HUES48 (cell line): ENCODE data around the gene ATP13A5.

Experiments
- H3K27ac ChIP-seq: one replicate; pipeline ENCODE4 v1.7.0; 2013; ENCODE audit warnings: low read depth, low read length, inconsistent platforms
- H3K27me3 ChIP-seq: 2 replicates; pipeline ENCODE4 v1.6.1; 2013; ENCODE audit warnings: mild to moderate bottlenecking, low read length; ENCODE audit not compliant: control insufficient read depth, insufficient read depth
- H3K36me3 ChIP-seq: 2 replicates; pipeline ENCODE4 v1.6.1; 2013; ENCODE audit warnings: low read length; ENCODE audit not compliant: control insufficient read depth, insufficient read depth
- H3K4me1 ChIP-seq: 2 replicates; pipeline ENCODE4 v1.6.1; 2013; ENCODE audit warnings: mild to moderate bottlenecking, low read length; ENCODE audit not compliant: control insufficient read depth, insufficient read depth
- H3K4me3 ChIP-seq: 2 replicates; pipeline ENCODE4 v1.5.1; 2013; ENCODE audit warnings: mild to moderate bottlenecking, low read depth, low read length
- H3K9ac ChIP-seq: 2 replicates; pipeline ENCODE4 v1.6.1; 2013; ENCODE audit warnings: mild to moderate bottlenecking, low read depth, low read length, moderate library complexity
- H3K9me3 ChIP-seq: 2 replicates; pipeline ENCODE4 v1.6.1; 2013; ENCODE audit warnings: low read length; ENCODE audit not compliant: control insufficient read depth, insufficient read depth

The ATP13A5 gene

GRCh38 chr3:193389335-193389734 lies 10.8 kb upstream of the ATP13A5 start:
- no peak overlapping the region for H3K4me3 ChIP-seq
- no peak overlapping the region for H3K9ac ChIP-seq
- peaks cover 33% of the 10 kb centered on the region for H3K4me1 ChIP-seq
- H3K36me3 ChIP-seq: no peaks in the 10 kb centered on the region
- H3K27ac ChIP-seq: peak overlapping the region; percentile 73
- no peaks in the 10 kb centered on the region; the same call in 1 of the 2 replicates for H3K27me3 ChIP-seq
- no peaks in the 10 kb centered on the region for H3K9me3 ChIP-seq

GRCh38 chr3:193388361-193388760 lies 9.8 kb upstream of the ATP13A5 start:
- no peak overlapping the region for H3K9ac ChIP-seq
- H3K4me1 ChIP-seq: peaks cover 33% of the 10 kb centered on the region
- no peaks in the 10 kb centered on the region for H3K9me3 ChIP-seq
- no peak overlapping the region for H3K27ac ChIP-seq
- no peak overlapping the region for H3K4me3 ChIP-seq
- no peaks in the 10 kb centered on the region for H3K36me3 ChIP-seq
- no peaks in the 10 kb centered on the region; the same call in 1 of the 2 replicates for H3K27me3 ChIP-seq

GRCh38 chr3:193387596-193387995 lies 9.0 kb upstream of the ATP13A5 start:
- H3K9ac ChIP-seq: no peak overlapping the region
- no peaks in the 10 kb centered on the region; the same call in 1 of the 2 replicates for H3K27me3 ChIP-seq
- no peaks in the 10 kb centered on the region for H3K9me3 ChIP-seq
- peaks cover 33% of the 10 kb centered on the region for H3K4me1 ChIP-seq
- H3K4me3 ChIP-seq: no peak overlapping the region
- no peak overlapping the region for H3K27ac ChIP-seq
- H3K36me3 ChIP-seq: no peaks in the 10 kb centered on the region

GRCh38 chr3:193377591-193377990 lies 962 bp downstream of the ATP13A5 start:
- Histone ChIP-seq H3K27me3 (no peaks in the 10 kb centered on the region), H3K4me1 (peaks cover 16% of the 10 kb centered on the region; the same call in 1 of the 2 replicates), H3K36me3 (no peaks in the 10 kb centered on the region), H3K9me3 (no peaks in the 10 kb centered on the region), H3K4me3 (no peak overlapping the region), H3K9ac (no peak overlapping the region), H3K27ac (no peak overlapping the region)

GRCh38 chr3:193375614-193376013 lies 2.9 kb downstream of the ATP13A5 start:
- Histone ChIP-seq H3K36me3 (no peaks in the 10 kb centered on the region), H3K9me3 (no peaks in the 10 kb centered on the region), H3K4me1 (peaks cover 16% of the 10 kb centered on the region; the same call in 1 of the 2 replicates), H3K9ac (no peak overlapping the region), H3K27ac (no peak overlapping the region), H3K27me3 (no peaks in the 10 kb centered on the region), H3K4me3 (no peak overlapping the region)

GRCh38 chr3:193372783-193373182 lies 5.8 kb downstream of the ATP13A5 start:
- no peaks in the 10 kb centered on the region for H3K36me3 ChIP-seq
- no peaks in the 10 kb centered on the region for H3K27me3 ChIP-seq
- H3K9ac ChIP-seq: no peak overlapping the region
- H3K4me1 ChIP-seq: peaks cover 5% of the 10 kb centered on the region; the same call in 1 of the 2 replicates
- H3K9me3 ChIP-seq: no peaks in the 10 kb centered on the region
- no peak overlapping the region for H3K27ac ChIP-seq
- H3K4me3 ChIP-seq: no peak overlapping the region

GRCh38 chr3:193367868-193368267 lies 10.7 kb downstream of the ATP13A5 start:
- Histone ChIP-seq H3K9me3 (no peaks in the 10 kb centered on the region), H3K27me3 (no peaks in the 10 kb centered on the region), H3K27ac (no peak overlapping the region), H3K4me3 (no peak overlapping the region), H3K36me3 (no peaks in the 10 kb centered on the region), H3K9ac (no peak overlapping the region), H3K4me1 (no peaks in the 10 kb centered on the region)

- no peak overlapping the region for H3K9ac ChIP-seq
- H3K36me3 ChIP-seq: no peaks in the 10 kb centered on the region
- no peaks in the 10 kb centered on the region for H3K4me1 ChIP-seq
- H3K4me3 ChIP-seq: no peak overlapping the region
- no peaks in the 10 kb centered on the region for H3K9me3 ChIP-seq
- no peaks in the 10 kb centered on the region for H3K27me3 ChIP-seq
- no peak overlapping the region for H3K27ac ChIP-seq
Observed at GRCh38 chr3:193357291-193357690, 21.3 kb downstream of the ATP13A5 start.

- Histone ChIP-seq H3K36me3 (no peaks in the 10 kb centered on the region), H3K4me3 (no peak overlapping the region), H3K9me3 (no peaks in the 10 kb centered on the region), H3K4me1 (peaks cover 13% of the 10 kb centered on the region), H3K27ac (no peak overlapping the region), H3K9ac (no peak overlapping the region), H3K27me3 (no peaks in the 10 kb centered on the region)
Observed at GRCh38 chr3:193354423-193354822, 24.1 kb downstream of the ATP13A5 start.

GRCh38 chr3:193350744-193351143 lies 27.8 kb downstream of the ATP13A5 start:
- Histone ChIP-seq H3K4me1 (peaks cover 49% of the 10 kb centered on the region), H3K9ac (no peak overlapping the region), H3K36me3 (no peaks in the 10 kb centered on the region), H3K27ac (no peak overlapping the region), H3K27me3 (no peaks in the 10 kb centered on the region), H3K9me3 (no peaks in the 10 kb centered on the region), H3K4me3 (no peak overlapping the region)

- no peak overlapping the region for H3K4me3 ChIP-seq
- H3K4me1 ChIP-seq: peaks cover 50% of the 10 kb centered on the region
- no peak overlapping the region for H3K9ac ChIP-seq
- no peaks in the 10 kb centered on the region for H3K36me3 ChIP-seq
- H3K9me3 ChIP-seq: no peaks in the 10 kb centered on the region
- no peaks in the 10 kb centered on the region for H3K27me3 ChIP-seq
- peak overlapping the region; percentile 64 for H3K27ac ChIP-seq
Observed at GRCh38 chr3:193348686-193349085, 29.9 kb downstream of the ATP13A5 start.
